GM10847 (cell line): ENCODE measurements around the gene CACNB4.

Experiments used
- POLR2A ChIP-seq: IDR thresholded peaks from 2 replicates; pipeline ENCODE4 v1.6.1; 2011; ENCODE audit not compliant: insufficient read length; ENCODE audit errors: extremely low read depth

The CACNB4 gene

GRCh38 chr2:151796774-151797173 is 302.1 kb downstream of the CACNB4 start:
- no peak for TF ChIP-seq POLR2A

DNA sequence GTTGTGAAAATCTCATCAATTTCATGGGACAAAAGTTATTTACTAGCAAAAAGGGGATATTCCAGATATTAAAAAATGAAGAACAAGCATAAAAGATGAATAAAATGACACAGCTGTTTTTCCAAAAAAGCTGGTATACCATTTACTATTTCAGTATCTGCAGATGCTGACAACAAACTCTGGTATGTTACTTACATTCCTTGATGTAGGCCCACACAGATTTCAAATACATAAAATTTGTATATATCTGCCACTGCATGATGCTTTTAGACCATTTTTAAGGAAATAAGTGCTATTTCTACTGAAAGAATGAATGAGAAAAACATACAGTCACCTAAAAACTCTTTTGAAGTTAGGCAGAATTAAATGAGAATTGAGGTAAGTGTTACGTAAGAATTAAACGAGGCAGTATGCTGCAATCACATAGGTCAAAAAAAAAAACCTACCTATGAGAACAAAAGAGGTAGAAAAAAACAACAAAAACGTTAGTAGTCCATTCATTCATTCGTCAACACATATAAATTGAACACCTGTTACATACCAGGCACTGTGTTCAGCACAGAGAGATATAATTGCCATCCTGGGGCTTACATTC is 303.1 kb downstream of the CACNB4 start:
- no peak for TF ChIP-seq POLR2A

- no peak for TF ChIP-seq POLR2A
These were observed 305.7 kb downstream of the CACNB4 start for GRCh38 chr2:151793123-151793522.

GRCh38 chr2:151792589-151792988 is 306.3 kb downstream of the CACNB4 start:
- TF ChIP-seq POLR2A = no peak

DNA sequence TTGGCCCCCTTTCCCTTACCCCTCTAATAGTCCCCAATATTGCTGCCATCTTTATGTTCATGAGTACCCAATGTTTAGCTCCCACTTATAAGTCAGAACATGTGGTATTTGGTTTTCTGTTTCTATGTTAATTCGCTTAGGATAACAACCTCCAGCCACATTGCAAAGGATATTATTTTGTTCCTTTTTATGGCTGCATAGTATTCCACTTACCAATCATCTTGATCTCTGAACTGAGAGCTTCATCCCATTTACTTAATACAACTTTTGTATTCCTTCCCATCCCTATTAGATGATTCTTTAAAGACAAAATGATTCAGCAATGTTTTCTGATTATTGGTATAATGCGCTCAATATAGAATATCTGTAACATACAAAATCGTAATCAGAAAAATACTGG is 307.3 kb downstream of the CACNB4 start:
- TF ChIP-seq POLR2A = no peak

- TF ChIP-seq POLR2A = no peak
These were observed 308.2 kb downstream of the CACNB4 start for GRCh38 chr2:151790689-151791088.

DNA sequence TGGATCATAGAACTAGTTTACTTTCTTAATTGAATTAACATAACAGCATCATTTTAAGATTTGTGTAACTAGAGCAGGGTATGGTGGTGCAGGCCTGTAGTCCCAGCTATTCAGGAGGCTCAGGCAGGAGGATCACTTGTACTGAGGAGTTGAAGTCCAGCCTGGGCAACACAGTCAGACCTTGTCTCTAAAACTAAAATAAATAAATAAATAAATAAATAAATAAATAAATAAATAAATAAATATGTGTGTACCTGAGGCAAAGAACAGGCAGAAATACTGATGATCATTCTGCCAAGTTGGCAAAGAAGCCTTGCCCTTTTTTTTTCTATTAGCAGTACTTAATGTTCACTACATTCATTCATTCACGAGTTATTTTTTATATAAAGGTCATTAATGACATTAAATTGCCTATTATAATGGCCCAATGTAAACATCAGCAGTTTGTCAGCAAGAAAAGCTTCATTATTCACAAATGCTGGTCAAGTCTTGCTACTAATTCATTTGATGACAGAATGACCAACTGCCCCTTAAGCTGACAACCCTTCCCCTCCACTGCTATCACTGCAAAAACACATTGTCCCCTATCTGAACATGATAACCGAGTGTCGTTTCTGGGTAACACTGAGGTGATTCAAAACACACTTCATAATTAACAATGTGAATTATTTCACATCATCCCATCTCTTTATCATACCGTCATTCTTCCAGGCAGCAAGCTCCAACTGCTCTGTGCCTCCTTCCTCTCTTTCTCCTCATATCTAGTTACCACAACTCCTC is 309.6 kb downstream of the CACNB4 start:
- TF ChIP-seq POLR2A = no peak

GRCh38 chr2:151786483-151786882 is 312.4 kb downstream of the CACNB4 start:
- no peak for TF ChIP-seq POLR2A

- TF ChIP-seq POLR2A = no peak
These were observed 312.8 kb downstream of the CACNB4 start for GRCh38 chr2:151786077-151786476.

- TF ChIP-seq POLR2A = no peak
These were observed 315.7 kb downstream of the CACNB4 start for GRCh38 chr2:151783133-151783520.
